SK-N-SH treated with all-trans-retinoic acid at 6 μM for 48 hours (cell line): ENCODE measurements around the gene ZBTB40.

Experiments used
- ATAC-seq: fragments of 200-7000 bp; cut with Tn5 transposase; 3 replicates; pipeline ENCODE4 v1.9.1; 2020; ENCODE audit warnings: mild to moderate bottlenecking, moderate library complexity
- ARNTL ChIP-seq: fragments of 450-650 bp; formaldehyde crosslinking; IDR thresholded peaks from 2 replicates; pipeline ENCODE4 v1.5.0; 2020; ENCODE audit warnings: low read depth, mild to moderate bottlenecking, moderate library complexity, borderline replicate concordance
- BACH2 ChIP-seq: fragments of 250-450 bp; sonication (Bioruptor Pico); IDR thresholded peaks from 2 replicates; pipeline ENCODE4 v1.9.0; 2021; ENCODE audit warnings: mild to moderate bottlenecking, borderline replicate concordance
- CREB5 ChIP-seq: fragments of 250-450 bp; sonication (Bioruptor Pico); IDR thresholded peaks from 2 replicates; pipeline ENCODE4 v1.5.1; 2020; ENCODE audit warnings: low read depth, mild to moderate bottlenecking, moderate library complexity
- CSDC2 ChIP-seq: fragments of 250-450 bp; sonication (Bioruptor Pico); IDR thresholded peaks from 2 replicates; pipeline ENCODE4 v1.5.0; 2020; ENCODE audit warnings: mild to moderate bottlenecking, moderate library complexity
- CSRNP3 ChIP-seq: fragments of 250-450 bp; sonication (Bioruptor Pico); IDR thresholded peaks from 2 replicates; pipeline ENCODE4 v1.5.1; 2021; ENCODE audit warnings: mild to moderate bottlenecking, moderate library complexity
- ESRRG ChIP-seq: fragments of 250-450 bp; sonication (Bioruptor Pico); IDR thresholded peaks from 2 replicates; pipeline ENCODE4 v1.6.1; 2021; ENCODE audit warnings: mild to moderate bottlenecking
- GLIS3 ChIP-seq: fragments of 250-450 bp; sonication (Bioruptor Pico); IDR thresholded peaks from 2 replicates; pipeline ENCODE4 v1.5.0; 2020; ENCODE audit warnings: mild to moderate bottlenecking, moderate library complexity
- ISL1 ChIP-seq: fragments of 250-450 bp; sonication (Bioruptor Pico); IDR thresholded peaks from 2 replicates; pipeline ENCODE4 v2.1.2; 2022; ENCODE audit warnings: mild to moderate bottlenecking, moderate library complexity
- OSR1 ChIP-seq: fragments of 250-450 bp; sonication (Bioruptor Pico); IDR thresholded peaks from 2 replicates; pipeline ENCODE4 v1.8.0; 2022; ENCODE audit warnings: moderate library complexity, mild to moderate bottlenecking, inconsistent platforms
- PATZ1 ChIP-seq: fragments of 250-450 bp; sonication (Bioruptor Pico); IDR thresholded peaks from 2 replicates; pipeline ENCODE4 v1.8.0; 2020; ENCODE audit warnings: mild to moderate bottlenecking, moderate library complexity, borderline replicate concordance
- POU6F1 ChIP-seq: fragments of 250-450 bp; sonication (Bioruptor Pico); IDR thresholded peaks from 2 replicates; pipeline ENCODE4 v1.8.0; 2021; ENCODE audit warnings: low read depth, mild to moderate bottlenecking, moderate library complexity, borderline replicate concordance
- PPARA ChIP-seq: fragments of 250-450 bp; sonication (Bioruptor Pico); IDR thresholded peaks from 2 replicates; pipeline ENCODE4 v1.5.0; 2020; ENCODE audit warnings: mild to moderate bottlenecking, borderline replicate concordance
- RARB ChIP-seq: fragments of 250-450 bp; sonication (Bioruptor Pico); IDR thresholded peaks from 2 replicates; pipeline ENCODE4 v1.8.0; 2021; ENCODE audit warnings: mild to moderate bottlenecking, moderate library complexity
- SNAI2 ChIP-seq: fragments of 250-450 bp; sonication (Bioruptor Pico); IDR thresholded peaks from 2 replicates; pipeline ENCODE4 v1.5.0; 2020; ENCODE audit warnings: mild to moderate bottlenecking, moderate library complexity
- TCF4 ChIP-seq: fragments of 250-450 bp; sonication (Bioruptor Pico); IDR thresholded peaks from 2 replicates; pipeline ENCODE4 v1.8.0; 2021; ENCODE audit warnings: mild to moderate bottlenecking, moderate library complexity, borderline replicate concordance
- TOX ChIP-seq: fragments of 250-450 bp; sonication (Bioruptor Pico); IDR thresholded peaks from 2 replicates; pipeline ENCODE4 v1.8.0; 2021; ENCODE audit warnings: mild to moderate bottlenecking, moderate library complexity, borderline replicate concordance
- TSHZ2 ChIP-seq: fragments of 250-450 bp; sonication (Bioruptor Pico); IDR thresholded peaks from 2 replicates; pipeline ENCODE4 v1.5.0; 2020; ENCODE audit warnings: mild to moderate bottlenecking, moderate library complexity
- ZC3H10 ChIP-seq: fragments of 250-450 bp; sonication (Bioruptor Pico); IDR thresholded peaks from 2 replicates; pipeline ENCODE4 v1.5.1; 2021; ENCODE audit warnings: mild to moderate bottlenecking, moderate library complexity
- ZFP3 ChIP-seq: fragments of 250-450 bp; sonication (Bioruptor Pico); IDR thresholded peaks from 2 replicates; pipeline ENCODE4 v1.5.0; 2020; ENCODE audit warnings: mild to moderate bottlenecking, moderate library complexity
- ZFP30 ChIP-seq: fragments of 450-650 bp; formaldehyde crosslinking; IDR thresholded peaks from 2 replicates; pipeline ENCODE4 v1.5.0; 2022; ENCODE audit warnings: mild to moderate bottlenecking, moderate library complexity
- ZNF565 ChIP-seq: fragments of 450-650 bp; formaldehyde crosslinking; conservative IDR thresholded peaks from 2 replicates; pipeline ENCODE4 v1.5.0; 2020; ENCODE audit warnings: low read depth, mild to moderate bottlenecking, moderate library complexity
- ZNF70 ChIP-seq: fragments of 450-650 bp; formaldehyde crosslinking; IDR thresholded peaks from 2 replicates; pipeline ENCODE4 v1.5.0; 2020; ENCODE audit warnings: mild to moderate bottlenecking, moderate library complexity
- ZNF8 ChIP-seq: fragments of 450-650 bp; formaldehyde crosslinking; IDR thresholded peaks from 2 replicates; pipeline ENCODE4 v1.5.0; 2020; ENCODE audit warnings: mild to moderate bottlenecking, moderate library complexity

Gene ZBTB40

GRCh38 chr1:22490309-22490708, 38.7 kb downstream of the ZBTB40 start:
- ATAC-seq, result no peak
- TF ChIP-seq POU6F1 (CRISPR knock-in tag) (no peak), ESRRG (CRISPR knock-in tag) (no peak), TCF4 (CRISPR knock-in tag) (no peak), ZNF565 (CRISPR knock-in tag) (no peak), GLIS3 (no peak), ZNF8 (no peak), PPARA (CRISPR knock-in tag) (no peak), ISL1 (CRISPR knock-in tag) (no peak), ZNF70 (CRISPR knock-in tag) (no peak), ZC3H10 (CRISPR knock-in tag) (no peak), CREB5 (CRISPR knock-in tag) (no peak), TOX (CRISPR knock-in tag) (no peak), CSRNP3 (CRISPR knock-in tag) (no peak), ARNTL (CRISPR knock-in tag) (no peak), PATZ1 (CRISPR knock-in tag) (no peak)

- ATAC-seq, result no peak
- TF ChIP-seq ZFP3 (CRISPR knock-in tag) (no peak), CREB5 (CRISPR knock-in tag) (no peak), ZC3H10 (CRISPR knock-in tag) (no peak), TCF4 (CRISPR knock-in tag) (no peak), TOX (CRISPR knock-in tag) (no peak), BACH2 (no peak), ZFP30 (no peak), ZNF8 (no peak), CSDC2 (CRISPR knock-in tag) (no peak), GLIS3 (no peak), ARNTL (CRISPR knock-in tag) (no peak), ZNF565 (CRISPR knock-in tag) (no peak), SNAI2 (CRISPR knock-in tag) (no peak), OSR1 (CRISPR knock-in tag) (no peak), ISL1 (CRISPR knock-in tag) (no peak), PATZ1 (CRISPR knock-in tag) (no peak), POU6F1 (CRISPR knock-in tag) (no peak), TSHZ2 (no peak), RARB (CRISPR knock-in tag) (no peak)
Measured at GRCh38 chr1:22491995-22492715, 40.5 kb downstream of the ZBTB40 start.
